Measurements from ENCODE around the gene IGFBP3.
A peak's percentile ranks its signal among the peaks of the same experiment; 100 is the strongest.
"Not testable (repeated sequence)": the region's sequence is repeated elsewhere in the genome, so short reads cannot be mapped to it uniquely, and the experiment has no call there.

The IGFBP3 gene

GRCh38 chr7:45940237-45940781 lies 19.2 kb upstream of the IGFBP3 start:
- H3K27me3 ChIP-seq (ENCODE audit: control insufficient read depth, insufficient read depth, low read length); H3K4me3 ChIP-seq (ENCODE audit: low read length); H3K27ac ChIP-seq (ENCODE audit: low read depth, low read length); H3K4me1 ChIP-seq (ENCODE audit: control insufficient read depth, insufficient read depth, low read length); H3K36me3 ChIP-seq (ENCODE audit: control insufficient read depth, insufficient read depth, low read length); H3K9ac ChIP-seq (ENCODE audit: low read length): not testable (repeated sequence)

- H3K36me3 ChIP-seq (ENCODE audit: control insufficient read depth, insufficient read depth, low read length), result no peaks in the 10 kb centered on the region
- H3K27ac ChIP-seq (ENCODE audit: low read depth, low read length), result no peak overlapping the region
- H3K4me1 ChIP-seq (ENCODE audit: control insufficient read depth, insufficient read depth, low read length), result no peaks in the 10 kb centered on the region
- H3K27me3 ChIP-seq (ENCODE audit: control insufficient read depth, insufficient read depth, low read length), result no peaks in the 10 kb centered on the region
- H3K9ac ChIP-seq (ENCODE audit: low read length), result no peak overlapping the region
- no peak overlapping the region for H3K4me3 ChIP-seq (ENCODE audit: low read length)
Measured at GRCh38 chr7:45939574-45939973, 18.5 kb upstream of the IGFBP3 start.

GRCh38 chr7:45938626-45939302 lies 17.7 kb upstream of the IGFBP3 start:
- no peaks in the 10 kb centered on the region for H3K4me1 ChIP-seq (ENCODE audit: control insufficient read depth, insufficient read depth, low read length)
- no peaks in the 10 kb centered on the region for H3K36me3 ChIP-seq (ENCODE audit: control insufficient read depth, insufficient read depth, low read length)
- no peak overlapping the region for H3K27ac ChIP-seq (ENCODE audit: low read depth, low read length)
- H3K4me3 ChIP-seq (ENCODE audit: low read length), result no peak overlapping the region
- no peak overlapping the region for H3K9ac ChIP-seq (ENCODE audit: low read length)
- H3K27me3 ChIP-seq (ENCODE audit: control insufficient read depth, insufficient read depth, low read length), result no peaks in the 10 kb centered on the region

- Histone ChIP-seq H3K4me3 (ENCODE audit: low read length) (no peak overlapping the region), H3K9ac (ENCODE audit: low read length) (no peak overlapping the region), H3K4me1 (ENCODE audit: control insufficient read depth, insufficient read depth, low read length) (no peaks in the 10 kb centered on the region), H3K36me3 (ENCODE audit: control insufficient read depth, insufficient read depth, low read length) (no peaks in the 10 kb centered on the region), H3K27me3 (ENCODE audit: control insufficient read depth, insufficient read depth, low read length) (no peaks in the 10 kb centered on the region), H3K27ac (ENCODE audit: low read depth, low read length) (no peak overlapping the region)
Measured at GRCh38 chr7:45937862-45938261, 16.8 kb upstream of the IGFBP3 start.

- no peaks in the 10 kb centered on the region for H3K4me1 ChIP-seq (ENCODE audit: control insufficient read depth, insufficient read depth, low read length)
- no peak overlapping the region for H3K27ac ChIP-seq (ENCODE audit: low read depth, low read length)
- H3K9ac ChIP-seq (ENCODE audit: low read length), result no peak overlapping the region
- no peaks in the 10 kb centered on the region for H3K36me3 ChIP-seq (ENCODE audit: control insufficient read depth, insufficient read depth, low read length)
- H3K27me3 ChIP-seq (ENCODE audit: control insufficient read depth, insufficient read depth, low read length), result no peaks in the 10 kb centered on the region
- H3K4me3 ChIP-seq (ENCODE audit: low read length), result no peak overlapping the region
Measured at GRCh38 chr7:45937301-45937700, 16.2 kb upstream of the IGFBP3 start.

GRCh38 chr7:45930967-45931366 lies 9.9 kb upstream of the IGFBP3 start:
- H3K27me3 ChIP-seq (ENCODE audit: control insufficient read depth, insufficient read depth, low read length), result no peaks in the 10 kb centered on the region
- no peak overlapping the region for H3K4me3 ChIP-seq (ENCODE audit: low read length)
- H3K4me1 ChIP-seq (ENCODE audit: control insufficient read depth, insufficient read depth, low read length), result no peaks in the 10 kb centered on the region
- H3K27ac ChIP-seq (ENCODE audit: low read depth, low read length), result no peak overlapping the region
- no peaks in the 10 kb centered on the region for H3K36me3 ChIP-seq (ENCODE audit: control insufficient read depth, insufficient read depth, low read length)
- no peak overlapping the region for H3K9ac ChIP-seq (ENCODE audit: low read length)

GRCh38 chr7:45927721-45928120 lies 6.6 kb upstream of the IGFBP3 start:
- Histone ChIP-seq H3K27ac (ENCODE audit: low read depth, low read length) (no peak overlapping the region), H3K4me3 (ENCODE audit: low read length) (no peak overlapping the region), H3K4me1 (ENCODE audit: control insufficient read depth, insufficient read depth, low read length) (no peaks in the 10 kb centered on the region), H3K36me3 (ENCODE audit: control insufficient read depth, insufficient read depth, low read length) (no peaks in the 10 kb centered on the region), H3K27me3 (ENCODE audit: control insufficient read depth, insufficient read depth, low read length) (no peaks in the 10 kb centered on the region), H3K9ac (ENCODE audit: low read length) (no peak overlapping the region)

GRCh38 chr7:45924283-45924682 lies 3.2 kb upstream of the IGFBP3 start:
- peaks cover 2% of the 10 kb centered on the region for H3K27me3 ChIP-seq (ENCODE audit: control insufficient read depth, insufficient read depth, low read length)
- H3K27ac ChIP-seq (ENCODE audit: low read depth, low read length), result no peak overlapping the region
- no peak overlapping the region for H3K9ac ChIP-seq (ENCODE audit: low read length)
- H3K4me3 ChIP-seq (ENCODE audit: low read length), result no peak overlapping the region
- peaks cover 3% of the 10 kb centered on the region for H3K4me1 ChIP-seq (ENCODE audit: control insufficient read depth, insufficient read depth, low read length)
- no peaks in the 10 kb centered on the region for H3K36me3 ChIP-seq (ENCODE audit: control insufficient read depth, insufficient read depth, low read length)

GRCh38 chr7:45923818-45924217 lies 2.7 kb upstream of the IGFBP3 start:
- no peaks in the 10 kb centered on the region for H3K36me3 ChIP-seq (ENCODE audit: control insufficient read depth, insufficient read depth, low read length)
- H3K4me3 ChIP-seq (ENCODE audit: low read length), result no peak overlapping the region
- H3K27me3 ChIP-seq (ENCODE audit: control insufficient read depth, insufficient read depth, low read length), result peaks cover 2% of the 10 kb centered on the region
- H3K9ac ChIP-seq (ENCODE audit: low read length), result no peak overlapping the region
- no peak overlapping the region for H3K27ac ChIP-seq (ENCODE audit: low read depth, low read length)
- H3K4me1 ChIP-seq (ENCODE audit: control insufficient read depth, insufficient read depth, low read length), result peaks cover 3% of the 10 kb centered on the region

GRCh38 chr7:45923290-45923689 lies 2.2 kb upstream of the IGFBP3 start:
- no peaks in the 10 kb centered on the region for H3K36me3 ChIP-seq (ENCODE audit: control insufficient read depth, insufficient read depth, low read length)
- H3K27me3 ChIP-seq (ENCODE audit: control insufficient read depth, insufficient read depth, low read length), result peaks cover 2% of the 10 kb centered on the region
- no peak overlapping the region for H3K9ac ChIP-seq (ENCODE audit: low read length)
- no peak overlapping the region for H3K27ac ChIP-seq (ENCODE audit: low read depth, low read length)
- peaks cover 3% of the 10 kb centered on the region for H3K4me1 ChIP-seq (ENCODE audit: control insufficient read depth, insufficient read depth, low read length)
- no peak overlapping the region for H3K4me3 ChIP-seq (ENCODE audit: low read length)

GRCh38 chr7:45922810-45923209 lies 1.7 kb upstream of the IGFBP3 start:
- no peak overlapping the region for H3K9ac ChIP-seq (ENCODE audit: low read length)
- peaks cover 3% of the 10 kb centered on the region for H3K4me1 ChIP-seq (ENCODE audit: control insufficient read depth, insufficient read depth, low read length)
- H3K4me3 ChIP-seq (ENCODE audit: low read length), result peak overlapping the region; percentile 14
- H3K36me3 ChIP-seq (ENCODE audit: control insufficient read depth, insufficient read depth, low read length), result no peaks in the 10 kb centered on the region
- no peak overlapping the region for H3K27ac ChIP-seq (ENCODE audit: low read depth, low read length)
- H3K27me3 ChIP-seq (ENCODE audit: control insufficient read depth, insufficient read depth, low read length), result peaks cover 2% of the 10 kb centered on the region

- H3K27me3 ChIP-seq (ENCODE audit: control insufficient read depth, insufficient read depth, low read length), result peaks cover 2% of the 10 kb centered on the region
- H3K4me1 ChIP-seq (ENCODE audit: control insufficient read depth, insufficient read depth, low read length), result peaks cover 3% of the 10 kb centered on the region
- no peak overlapping the region for H3K27ac ChIP-seq (ENCODE audit: low read depth, low read length)
- no peak overlapping the region for H3K9ac ChIP-seq (ENCODE audit: low read length)
- peak overlapping the region; percentile 41 for H3K4me3 ChIP-seq (ENCODE audit: low read length)
- H3K36me3 ChIP-seq (ENCODE audit: control insufficient read depth, insufficient read depth, low read length), result no peaks in the 10 kb centered on the region
Measured at GRCh38 chr7:45921699-45922519, 837 bp upstream of the IGFBP3 start.

GRCh38 chr7:45921381-45921698 lies 268 bp upstream of the IGFBP3 start:
- Histone ChIP-seq H3K4me3 (ENCODE audit: low read length) (peak overlapping the region; percentile 41), H3K4me1 (ENCODE audit: control insufficient read depth, insufficient read depth, low read length) (peaks cover 3% of the 10 kb centered on the region), H3K9ac (ENCODE audit: low read length) (no peak overlapping the region), H3K36me3 (ENCODE audit: control insufficient read depth, insufficient read depth, low read length) (no peaks in the 10 kb centered on the region), H3K27ac (ENCODE audit: low read depth, low read length) (peak overlapping the region; percentile 37), H3K27me3 (ENCODE audit: control insufficient read depth, insufficient read depth, low read length) (peaks cover 2% of the 10 kb centered on the region)

All from rectal smooth muscle tissue (tissue), 1 donor.